Osteoblast (primary cell): ENCODE data around the gene F11. TPM values are rescaled to one million over a fixed set of nuclear protein-coding genes. Genes with fewer than 3 reads are reported as not detected.
"Not testable (repeated sequence)": the region's sequence is repeated elsewhere in the genome, so short reads cannot be mapped to it uniquely, and the experiment has no call there.

Experiments
- DNase-seq: peaks from one replicate; pipeline ENCODE4 v3.0.0; 2011; ENCODE audit warnings: low spot score, mixed read lengths; ENCODE audit not compliant: insufficient read length; ENCODE audit errors: missing footprints
- H2AFZ ChIP-seq: 2 replicates; pipeline ENCODE4 v1.6.0; 2011; ENCODE audit warnings: mild to moderate bottlenecking, low read length
- H3K27ac ChIP-seq: 2 replicates; pipeline ENCODE4 v1.5.1; 2011; ENCODE audit warnings: mild to moderate bottlenecking, low read depth, low read length, moderate library complexity
- H3K27me3 ChIP-seq: 2 replicates; pipeline ENCODE4 v1.6.0; 2012; ENCODE audit warnings: mild to moderate bottlenecking, control low read depth, inconsistent platforms, low read length, moderate library complexity; ENCODE audit not compliant: insufficient read depth
- H3K36me3 ChIP-seq: 2 replicates; pipeline ENCODE4 v1.5.1; 2011; ENCODE audit warnings: mild to moderate bottlenecking, low read length, control low read depth, moderate library complexity; ENCODE audit not compliant: insufficient read depth
- H3K4me1 ChIP-seq: 2 replicates; pipeline ENCODE4 v1.5.1; 2011; ENCODE audit warnings: mild to moderate bottlenecking, low read length, control low read depth, moderate library complexity; ENCODE audit not compliant: insufficient read depth
- H3K4me2 ChIP-seq: 2 replicates; pipeline ENCODE4 v1.6.0; 2011; ENCODE audit warnings: mild to moderate bottlenecking, low read length; ENCODE audit not compliant: insufficient read depth
- H3K4me3 ChIP-seq: fragments of 200-600 bp; sonication (generic); 3 replicates; pipeline ENCODE4 v1.5.1; 2012; ENCODE audit warnings: mild to moderate bottlenecking, low read length, inconsistent platforms; ENCODE audit not compliant: insufficient read depth
- H3K79me2 ChIP-seq: 2 replicates; pipeline ENCODE4 v1.6.0; 2012; ENCODE audit warnings: mild to moderate bottlenecking, low read length, control low read depth, inconsistent platforms; ENCODE audit not compliant: insufficient read depth
- H3K9me3 ChIP-seq: 2 replicates; pipeline ENCODE4 v1.5.1; 2011; ENCODE audit warnings: low read depth, low read length, control low read depth
- H4K20me1 ChIP-seq: 2 replicates; pipeline ENCODE4 v1.6.0; 2012; ENCODE audit warnings: mild to moderate bottlenecking, low read length, control low read depth; ENCODE audit not compliant: insufficient read depth
- total RNA-seq: library from RNA; depleted of rRNA; stranded (reverse); fragments of >200 nt; gene quantifications from 2 replicates; pipeline ENCODE4 v1.2.3, GENCODE V29; 2012
- TF ChIP-seq, protein P1 (sequence below): IDR thresholded peaks from 2 replicates; pipeline ENCODE4 v1.5.1; 2011; ENCODE audit warnings: mild to moderate bottlenecking, low read depth, low read length, moderate library complexity; ENCODE audit errors: extremely low read depth

Gene F11
- total RNA-seq, 1 donor, result not detected

DNA sequence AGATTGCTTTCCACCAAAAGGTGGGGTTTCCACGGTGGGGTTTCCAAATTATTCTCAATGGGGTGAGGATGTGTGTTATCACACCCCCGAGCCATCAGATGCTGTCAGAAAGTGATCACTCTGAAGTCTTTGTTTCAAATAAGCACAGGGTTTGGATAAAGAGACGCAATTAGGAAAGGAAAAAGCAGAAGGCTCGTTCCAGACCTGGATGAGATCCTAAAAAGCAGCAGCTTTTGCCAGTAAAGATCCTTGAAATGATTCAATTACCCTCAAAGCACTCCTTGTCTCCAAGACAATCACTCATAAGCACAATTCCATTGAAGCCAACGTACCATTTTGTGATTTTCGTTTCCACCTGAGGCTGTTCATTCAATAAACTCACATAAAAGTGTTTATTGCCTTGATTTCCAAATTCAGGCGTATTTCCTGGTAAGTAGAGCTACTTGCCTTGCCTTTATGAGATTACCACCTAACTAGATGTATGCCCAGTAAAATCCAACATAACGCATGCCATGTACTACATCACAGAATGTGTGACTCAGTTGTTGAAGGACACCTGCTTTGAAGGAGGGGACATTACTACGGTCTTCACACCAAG is 5.2 kb downstream of the F11 start:
- H3K4me3 ChIP-seq, result no peak overlapping the region
- H3K79me2 ChIP-seq, result no peaks in the 10 kb centered on the region
- no peak overlapping the region for H2AFZ ChIP-seq
- H3K36me3 ChIP-seq, result no peaks in the 10 kb centered on the region
- no peak overlapping the region for H3K27ac ChIP-seq
- no peak for DNase-seq
- no peaks in the 10 kb centered on the region for H3K4me1 ChIP-seq
- no peak overlapping the region for H3K4me2 ChIP-seq
- peaks cover 7% of the 10 kb centered on the region for H3K27me3 ChIP-seq
- no peaks in the 10 kb centered on the region for H4K20me1 ChIP-seq
- TF ChIP-seq, protein P1, sequence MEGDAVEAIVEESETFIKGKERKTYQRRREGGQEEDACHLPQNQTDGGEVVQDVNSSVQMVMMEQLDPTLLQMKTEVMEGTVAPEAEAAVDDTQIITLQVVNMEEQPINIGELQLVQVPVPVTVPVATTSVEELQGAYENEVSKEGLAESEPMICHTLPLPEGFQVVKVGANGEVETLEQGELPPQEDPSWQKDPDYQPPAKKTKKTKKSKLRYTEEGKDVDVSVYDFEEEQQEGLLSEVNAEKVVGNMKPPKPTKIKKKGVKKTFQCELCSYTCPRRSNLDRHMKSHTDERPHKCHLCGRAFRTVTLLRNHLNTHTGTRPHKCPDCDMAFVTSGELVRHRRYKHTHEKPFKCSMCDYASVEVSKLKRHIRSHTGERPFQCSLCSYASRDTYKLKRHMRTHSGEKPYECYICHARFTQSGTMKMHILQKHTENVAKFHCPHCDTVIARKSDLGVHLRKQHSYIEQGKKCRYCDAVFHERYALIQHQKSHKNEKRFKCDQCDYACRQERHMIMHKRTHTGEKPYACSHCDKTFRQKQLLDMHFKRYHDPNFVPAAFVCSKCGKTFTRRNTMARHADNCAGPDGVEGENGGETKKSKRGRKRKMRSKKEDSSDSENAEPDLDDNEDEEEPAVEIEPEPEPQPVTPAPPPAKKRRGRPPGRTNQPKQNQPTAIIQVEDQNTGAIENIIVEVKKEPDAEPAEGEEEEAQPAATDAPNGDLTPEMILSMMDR, result no peak
- no peaks in the 10 kb centered on the region for H3K9me3 ChIP-seq

DNA sequence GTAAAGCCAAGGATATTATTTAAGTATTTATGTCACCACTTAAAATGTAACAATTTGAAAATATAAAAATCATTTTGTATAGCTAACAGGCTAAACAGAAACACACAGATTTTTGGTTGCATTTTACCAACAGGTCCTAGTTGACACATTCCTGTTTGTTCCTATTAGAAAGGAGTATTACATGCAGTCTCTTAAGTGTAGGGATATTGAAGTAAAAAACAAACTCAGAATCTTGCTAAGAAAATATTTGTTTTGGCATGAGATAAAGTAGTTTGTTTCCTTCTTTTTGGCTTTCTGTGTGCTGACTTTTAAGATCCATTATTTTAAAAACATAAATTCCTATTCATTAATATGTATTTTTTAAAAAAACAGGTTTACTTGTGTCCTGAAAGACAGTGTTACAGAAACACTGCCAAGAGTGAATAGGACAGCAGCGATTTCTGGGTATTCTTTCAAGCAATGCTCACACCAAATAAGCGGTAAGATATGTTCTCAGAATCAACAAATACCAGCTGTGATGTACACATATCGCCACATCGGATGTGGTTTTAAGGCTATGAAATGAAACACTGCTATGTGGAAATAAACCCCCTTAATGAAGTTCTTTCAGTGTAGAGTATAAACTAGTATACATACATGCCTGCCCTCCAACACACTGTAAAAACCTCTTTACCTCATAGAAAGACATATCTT is 6.9 kb downstream of the F11 start:
- Histone ChIP-seq H2AFZ (no peak overlapping the region), H3K4me3 (no peak overlapping the region), H3K27me3 (peaks cover 2% of the 10 kb centered on the region), H3K36me3 (no peaks in the 10 kb centered on the region), H3K27ac (no peak overlapping the region), H3K79me2 (no peaks in the 10 kb centered on the region), H3K9me3 (no peaks in the 10 kb centered on the region), H3K4me1 (no peaks in the 10 kb centered on the region), H3K4me2 (no peak overlapping the region), H4K20me1 (no peaks in the 10 kb centered on the region)
- DNase-seq, result no peak
- TF ChIP-seq, protein P1, result no peak

DNA sequence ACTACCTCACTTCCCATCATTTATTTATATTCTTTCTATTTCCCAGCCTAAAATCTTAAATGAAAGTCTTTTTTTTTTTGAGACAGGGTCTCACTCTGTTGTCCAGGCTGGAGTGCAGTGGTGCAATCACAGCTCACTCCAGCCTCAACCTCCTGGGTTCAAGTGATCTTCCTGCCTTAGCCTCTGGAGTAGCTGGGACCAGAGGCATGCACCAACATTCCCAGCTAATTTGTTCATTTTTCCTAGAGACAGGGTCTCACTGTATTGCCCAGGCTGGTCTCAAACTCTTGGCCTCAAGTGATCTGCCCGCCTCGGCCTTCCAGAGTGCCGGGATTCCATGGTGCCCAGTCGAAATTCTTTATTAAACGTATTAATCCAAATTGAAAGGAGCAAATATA is 7.4 kb downstream of the F11 start:
- not testable (repeated sequence) for H3K79me2 ChIP-seq, H3K27me3 ChIP-seq, H3K4me2 ChIP-seq, H3K9me3 ChIP-seq, H3K4me1 ChIP-seq, H3K27ac ChIP-seq, DNase-seq, H4K20me1 ChIP-seq, H3K4me3 ChIP-seq, H2AFZ ChIP-seq, H3K36me3 ChIP-seq

DNA sequence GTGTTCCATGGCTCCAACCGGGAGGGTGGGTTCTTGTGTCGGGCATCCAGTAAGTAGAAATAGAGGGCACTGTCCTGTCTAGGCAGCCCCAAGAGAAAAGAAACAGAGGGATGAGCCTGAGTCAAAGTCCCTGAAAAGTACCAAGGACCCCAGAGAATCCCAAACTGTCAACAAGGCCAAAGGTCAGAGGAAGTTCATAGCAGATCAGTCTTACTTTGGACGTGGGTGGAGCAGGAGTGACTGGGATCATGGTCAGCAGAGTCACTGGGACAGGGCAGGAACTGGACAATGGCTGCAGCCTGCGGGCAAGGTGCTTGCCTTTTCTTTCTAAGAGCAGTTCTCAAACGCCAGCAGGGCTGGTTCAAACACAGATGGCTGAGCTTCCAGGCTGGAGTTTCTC is 17.3 kb downstream of the F11 start:
- DNase-seq, result no peak
- Histone ChIP-seq H3K4me2 (no peak overlapping the region), H3K27ac (no peak overlapping the region), H3K4me3 (no peak overlapping the region), H3K79me2 (no peaks in the 10 kb centered on the region), H3K27me3 (no peaks in the 10 kb centered on the region), H3K4me1 (no peaks in the 10 kb centered on the region), H3K36me3 (no peaks in the 10 kb centered on the region), H3K9me3 (no peaks in the 10 kb centered on the region), H4K20me1 (no peaks in the 10 kb centered on the region), H2AFZ (no peak overlapping the region)
- TF ChIP-seq, protein P1, result no peak
